Upper lobe of right lung (tissue), 1 donor: ENCODE results near the gene OR1F1. TPM values are rescaled to one million over a fixed set of nuclear protein-coding genes. Genes with fewer than 3 reads are reported as not detected.

Experiments
- ATAC-seq: fragments of 200-7000 bp; cut with Tn5 transposase; one replicate; pipeline ENCODE4 v1.9.1; 2020; ENCODE audit warnings: mild to moderate bottlenecking, moderate library complexity
- DNase-seq: peaks from one replicate; pipeline ENCODE4 v3.0.0-alpha.2; 2020
- H3K27ac ChIP-seq: fragments of 200-600 bp; one replicate; pipeline ENCODE4 v1.8.0; 2022
- H3K27me3 ChIP-seq: fragments of 200-600 bp; one replicate; pipeline ENCODE4 v1.8.0; 2022; ENCODE audit warnings: mild to moderate bottlenecking
- H3K36me3 ChIP-seq: fragments of 200-600 bp; one replicate; pipeline ENCODE4 v1.8.0; 2022
- H3K4me1 ChIP-seq: fragments of 200-600 bp; one replicate; pipeline ENCODE4 v1.8.0; 2022
- H3K4me3 ChIP-seq: fragments of 200-600 bp; one replicate; pipeline ENCODE4 v1.8.0; 2022; ENCODE audit warnings: mild to moderate bottlenecking
- H3K9me3 ChIP-seq: fragments of 200-600 bp; one replicate; pipeline ENCODE4 v1.8.0; 2022
- intact Hi-C: fragments of 100-400 bp; cut with DNase I; formaldehyde crosslinking; loops from one replicate; pipeline ENCODE4 v1.11.0; 2022
- total RNA-seq: library from RNA; stranded (reverse); fragmentation: NEBNext Ultra II Directional; extraction: Animal tissue kit (Norgen Biotek cat#: 25700); gene quantifications from one replicate; pipeline ENCODE4 v1.2.1, GENCODE V29; 2021
- TF ChIP-seq, protein P1 (sequence below): fragments of 200-600 bp; IDR thresholded peaks from one replicate; pipeline ENCODE4 v1.8.0; 2022; ENCODE audit warnings: antibody characterized with exemption
- donor health status: DM: no; HTN: yes; CAD: no; lungs with severe emphysema.

The OR1F1 gene
- total RNA-seq, 1 donor from 2014 or later: not detected

DNA sequence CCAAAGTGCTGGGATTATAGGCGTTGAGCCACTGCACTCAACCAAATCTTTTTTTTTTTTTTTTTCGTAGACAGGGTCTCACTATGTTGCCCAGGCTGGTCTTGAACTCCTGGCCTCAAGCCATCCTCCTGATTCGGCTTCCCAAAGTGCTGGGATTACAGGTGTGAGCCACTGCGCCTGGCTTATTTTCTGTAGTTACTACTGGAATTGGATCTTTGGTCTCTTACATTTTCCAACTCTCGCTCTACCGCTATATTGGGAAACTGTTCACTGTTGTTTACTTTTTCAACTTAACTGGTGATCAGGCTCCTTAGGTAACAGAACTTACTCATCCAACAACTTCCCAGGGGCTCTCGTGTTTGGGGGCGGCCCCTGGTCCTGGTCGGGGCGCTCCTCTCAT is 32.8 kb downstream of the OR1F1 start:
- intact Hi-C loops: no loop called here
- H3K36me3 ChIP-seq: peaks cover 11% of the 10 kb centered on the region

DNA sequence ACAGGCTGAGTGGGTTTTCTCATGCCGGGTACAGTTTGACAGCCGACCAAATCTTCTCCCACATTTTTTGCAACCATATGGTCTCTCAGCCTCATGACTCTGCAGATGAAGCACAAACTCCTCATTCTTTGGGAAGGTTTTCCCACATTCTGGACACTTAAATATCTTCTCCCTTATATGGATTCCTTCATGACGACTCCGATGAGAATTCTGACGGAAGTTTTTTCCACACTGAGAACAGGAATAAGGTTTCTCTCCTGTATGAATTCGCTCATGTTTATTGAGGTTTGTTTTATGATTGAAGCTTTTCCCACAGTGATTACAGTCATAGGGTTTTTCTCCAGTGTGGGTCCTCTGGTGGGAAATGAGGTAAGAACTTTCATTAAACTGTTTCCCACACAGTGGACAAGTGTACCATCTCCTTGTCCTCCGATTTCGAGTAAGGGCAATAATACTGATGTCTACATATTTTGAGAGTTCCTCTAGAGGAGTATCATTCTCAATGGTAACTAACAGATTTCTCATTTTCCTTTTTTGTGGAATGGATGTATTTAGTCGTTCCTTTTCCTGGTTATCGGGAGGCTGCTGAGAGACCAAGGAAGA is 36.0 kb downstream of the OR1F1 start:
- intact Hi-C loops: no loop called here
- Histone ChIP-seq H3K4me1 (no peaks in the 10 kb centered on the region), H3K27me3 (no peaks in the 10 kb centered on the region), H3K27ac (no peak overlapping the region), H3K36me3 (peaks cover 30% of the 10 kb centered on the region), H3K4me3 (no peak overlapping the region), H3K9me3 (peaks cover 69% of the 10 kb centered on the region)
- DNase-seq (no peak), ATAC-seq (no peak)
- TF ChIP-seq, protein P1, sequence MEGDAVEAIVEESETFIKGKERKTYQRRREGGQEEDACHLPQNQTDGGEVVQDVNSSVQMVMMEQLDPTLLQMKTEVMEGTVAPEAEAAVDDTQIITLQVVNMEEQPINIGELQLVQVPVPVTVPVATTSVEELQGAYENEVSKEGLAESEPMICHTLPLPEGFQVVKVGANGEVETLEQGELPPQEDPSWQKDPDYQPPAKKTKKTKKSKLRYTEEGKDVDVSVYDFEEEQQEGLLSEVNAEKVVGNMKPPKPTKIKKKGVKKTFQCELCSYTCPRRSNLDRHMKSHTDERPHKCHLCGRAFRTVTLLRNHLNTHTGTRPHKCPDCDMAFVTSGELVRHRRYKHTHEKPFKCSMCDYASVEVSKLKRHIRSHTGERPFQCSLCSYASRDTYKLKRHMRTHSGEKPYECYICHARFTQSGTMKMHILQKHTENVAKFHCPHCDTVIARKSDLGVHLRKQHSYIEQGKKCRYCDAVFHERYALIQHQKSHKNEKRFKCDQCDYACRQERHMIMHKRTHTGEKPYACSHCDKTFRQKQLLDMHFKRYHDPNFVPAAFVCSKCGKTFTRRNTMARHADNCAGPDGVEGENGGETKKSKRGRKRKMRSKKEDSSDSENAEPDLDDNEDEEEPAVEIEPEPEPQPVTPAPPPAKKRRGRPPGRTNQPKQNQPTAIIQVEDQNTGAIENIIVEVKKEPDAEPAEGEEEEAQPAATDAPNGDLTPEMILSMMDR: no peak

More for the DNA sequence above, 32.8 kb downstream of the OR1F1 start:
- Histone ChIP-seq H3K27ac (no peak overlapping the region), H3K27me3 (no peaks in the 10 kb centered on the region), H3K9me3 (peaks cover 58% of the 10 kb centered on the region), H3K4me3 (no peak overlapping the region), H3K4me1 (no peaks in the 10 kb centered on the region)
- no peak for ATAC-seq
- TF ChIP-seq, protein P1: no peak
- DNase-seq: no peak

- peak overlapping the region; percentile 88 for H3K4me3 ChIP-seq
- intact Hi-C loops: no loop called here
- no peaks in the 10 kb centered on the region for H3K4me1 ChIP-seq
- ATAC-seq (no peak), DNase-seq (no peak)
- peaks cover 33% of the 10 kb centered on the region for H3K36me3 ChIP-seq
- H3K27me3 ChIP-seq: no peaks in the 10 kb centered on the region
- no peaks in the 10 kb centered on the region for H3K9me3 ChIP-seq
- TF ChIP-seq, protein P1: no peak
- peak overlapping the region; percentile 97 for H3K27ac ChIP-seq
These were observed 46.5 kb downstream of the OR1F1 start for GRCh38 chr16:3234543-3234856.

DNA sequence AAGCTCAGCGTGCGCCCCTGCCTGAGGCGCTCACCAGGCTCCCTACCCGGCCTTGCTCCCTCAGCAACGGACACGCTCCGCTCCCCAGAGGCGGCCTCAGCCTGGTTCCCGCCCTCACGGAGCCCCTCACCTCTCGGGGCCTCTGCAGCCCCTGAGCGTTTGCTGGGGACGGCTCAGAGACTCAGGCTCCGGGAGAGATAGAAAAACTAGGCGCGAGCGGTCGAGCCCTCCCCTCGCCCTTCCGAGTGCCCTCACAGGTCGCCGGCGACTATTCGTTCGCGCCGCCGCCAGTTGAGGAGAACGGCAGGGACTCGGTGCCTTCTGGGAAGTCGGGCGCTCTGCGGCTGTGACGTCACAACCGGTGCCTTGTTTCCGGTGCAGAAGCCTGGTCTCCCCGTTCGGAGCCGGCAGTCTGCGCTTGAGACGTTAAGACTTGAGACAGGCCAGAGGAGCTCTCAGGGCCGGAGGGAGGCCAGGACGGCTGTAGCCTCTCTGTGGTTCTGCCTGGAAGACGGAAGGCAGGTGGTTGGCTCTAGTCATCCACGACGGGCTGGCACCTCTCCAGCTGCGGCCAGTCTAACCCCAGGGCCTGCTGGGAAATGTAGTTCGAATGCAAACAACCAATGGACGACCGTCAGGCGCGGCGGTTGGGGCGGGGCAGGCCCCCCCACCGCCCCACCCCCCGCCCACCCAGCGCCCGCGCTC is 47.0 kb downstream of the OR1F1 start, which contains the start of gene ZNF200:
TSS of gene ZNF200 (minus strand) at position 302 of the 705 bp plus-strand sequence. CDS start 1,403 bp downstream, outside the sequence.
- no peaks in the 10 kb centered on the region for H3K9me3 ChIP-seq
- H3K36me3 ChIP-seq: peaks cover 30% of the 10 kb centered on the region
- no peaks in the 10 kb centered on the region for H3K27me3 ChIP-seq
- peak; percentile 98 for ATAC-seq
- intact Hi-C loops: no loop called here
- TF ChIP-seq, protein P1: no peak
- peak; percentile 98 for DNase-seq
- H3K4me1 ChIP-seq: no peaks in the 10 kb centered on the region
- H3K27ac ChIP-seq: peak within 1 kb of the TSS; percentile 97
- peak within 1 kb of the TSS; percentile 88 for H3K4me3 ChIP-seq

DNA sequence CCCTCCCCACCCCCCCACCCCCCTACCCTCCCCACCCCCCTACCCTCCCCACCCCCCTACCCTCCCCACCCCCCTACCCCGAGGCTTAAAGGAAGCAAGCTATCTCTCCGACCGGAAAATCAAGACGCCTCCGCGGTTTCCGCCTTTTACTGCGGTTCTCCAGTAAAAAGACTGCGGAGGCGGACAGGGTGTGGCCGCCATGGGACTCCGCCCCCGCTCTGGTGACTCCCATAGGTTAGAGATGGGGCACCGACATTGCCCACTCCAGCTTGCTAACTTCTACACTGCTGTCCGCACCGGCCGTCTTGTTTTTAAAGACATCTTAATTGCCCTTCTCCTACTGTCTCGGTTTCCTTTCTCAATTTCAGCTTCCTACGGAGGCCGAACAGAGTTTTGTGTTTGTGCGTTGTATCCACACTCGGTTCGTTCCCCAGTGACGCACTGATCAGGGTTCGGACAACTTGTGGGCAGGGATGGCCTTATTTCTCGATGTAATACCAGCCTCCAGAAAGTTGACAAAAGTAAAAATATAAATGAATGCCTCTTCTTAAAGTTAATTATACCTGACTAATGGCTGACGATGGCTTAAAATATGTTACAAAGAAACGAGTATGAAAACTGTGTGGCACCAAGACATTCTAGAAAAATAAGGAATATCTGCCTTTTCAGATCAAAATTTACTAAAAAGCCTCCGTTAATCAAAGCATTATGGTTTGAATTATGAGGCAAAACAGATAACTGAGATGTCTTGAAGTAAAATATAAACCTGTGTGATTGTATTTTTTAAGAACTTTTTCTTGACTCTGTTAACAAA is 48.1 kb downstream of the OR1F1 start:
- Histone ChIP-seq H3K4me3 (no peak overlapping the region), H3K36me3 (peaks cover 19% of the 10 kb centered on the region), H3K27ac (no peak overlapping the region), H3K9me3 (no peaks in the 10 kb centered on the region), H3K27me3 (no peaks in the 10 kb centered on the region), H3K4me1 (no peaks in the 10 kb centered on the region)
- TF ChIP-seq, protein P1: no peak
- intact Hi-C loops: no loop called here
- DNase-seq (peak; percentile 84), ATAC-seq (peak; percentile 48)
